M059J (cell line): ENCODE results near the gene FAM174C. TPM values are rescaled to one million over a fixed set of nuclear protein-coding genes. Genes with fewer than 3 reads are reported as not detected.

Experiments used
- DNase-seq: peaks from one replicate; pipeline ENCODE4 v3.0.0-alpha.2; 2012; ENCODE audit warnings: low read depth
- total RNA-seq: library from RNA; depleted of rRNA; stranded (reverse); fragments of >200 nt; shearing (Covaris generic); gene quantifications from 2 replicates; pipeline ENCODE4 v1.2.3, GENCODE V29; 2014; rRNA removed

Gene FAM174C
- total RNA-seq, result 108 and 128 TPM in 2 replicates

- DNase-seq, result peak; percentile 96
These were observed at the start of gene FAM174C for GRCh38 chr19:1275260-1275975. FAM174C (plus strand) TSS chr19:1275530; CDS start chr19:1275550, 20 bp downstream.

DNA sequence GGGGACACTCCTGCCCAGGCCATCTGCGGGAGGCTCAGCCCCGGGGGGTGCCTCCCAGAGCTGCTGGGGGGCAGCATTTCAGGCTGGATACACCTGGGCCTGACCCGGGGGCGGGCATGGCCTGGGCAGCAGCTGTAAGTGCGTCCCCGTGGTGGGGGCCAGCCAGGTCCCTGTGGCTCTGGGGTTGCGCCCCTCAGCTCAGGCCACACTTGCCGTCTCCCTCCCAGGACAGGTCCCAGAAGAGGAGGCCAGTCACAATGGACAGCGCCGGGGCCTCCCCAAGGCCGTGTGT, 49.2 kb upstream of the FAM174C start:
- DNase-seq, result no peak

DNA sequence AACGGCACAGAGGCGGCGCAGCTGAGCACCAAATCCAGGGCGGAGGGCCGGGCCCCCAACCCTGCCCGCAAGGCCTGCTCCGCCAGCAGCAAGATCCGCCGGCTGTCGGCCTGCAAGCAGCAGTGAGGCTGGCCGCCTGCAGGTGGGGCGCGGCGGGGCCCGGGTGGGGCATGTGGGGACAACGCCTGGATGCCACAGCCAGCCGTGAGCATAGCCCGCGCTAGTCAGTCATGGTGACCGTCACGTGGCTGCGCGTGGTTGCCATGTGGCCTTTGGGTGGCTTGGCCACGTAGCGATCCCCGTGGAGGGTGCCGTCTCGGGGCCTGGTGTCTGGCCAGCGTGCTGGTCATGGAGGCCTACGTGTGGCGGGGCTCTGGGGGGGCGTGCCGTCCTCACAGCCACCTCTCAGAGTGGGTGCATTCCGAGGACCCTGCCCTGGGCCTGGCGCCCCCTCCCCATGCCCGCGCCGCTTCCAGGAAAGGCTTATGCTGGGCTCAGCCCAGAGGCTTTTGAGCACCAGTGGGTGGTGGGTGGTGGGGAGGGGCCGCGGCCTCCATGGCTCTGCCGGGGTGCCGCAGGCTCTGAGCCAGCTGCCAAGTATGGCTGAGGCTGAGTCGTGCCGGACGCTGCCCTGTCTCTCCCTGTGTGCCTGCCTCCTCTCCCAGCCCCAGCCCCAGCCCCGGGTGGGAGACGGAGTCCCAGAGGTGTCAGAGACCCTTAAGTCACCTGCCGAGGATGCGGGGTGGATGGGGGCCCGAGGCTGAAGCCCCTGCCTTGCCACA, 48.6 kb upstream of the FAM174C start:
- DNase-seq, result no peak

- no peak for DNase-seq
These were observed 47.9 kb upstream of the FAM174C start for GRCh38 chr19:1227304-1228054.

- DNase-seq, result no peak
These were observed 47.0 kb upstream of the FAM174C start for GRCh38 chr19:1228161-1228957.

DNA sequence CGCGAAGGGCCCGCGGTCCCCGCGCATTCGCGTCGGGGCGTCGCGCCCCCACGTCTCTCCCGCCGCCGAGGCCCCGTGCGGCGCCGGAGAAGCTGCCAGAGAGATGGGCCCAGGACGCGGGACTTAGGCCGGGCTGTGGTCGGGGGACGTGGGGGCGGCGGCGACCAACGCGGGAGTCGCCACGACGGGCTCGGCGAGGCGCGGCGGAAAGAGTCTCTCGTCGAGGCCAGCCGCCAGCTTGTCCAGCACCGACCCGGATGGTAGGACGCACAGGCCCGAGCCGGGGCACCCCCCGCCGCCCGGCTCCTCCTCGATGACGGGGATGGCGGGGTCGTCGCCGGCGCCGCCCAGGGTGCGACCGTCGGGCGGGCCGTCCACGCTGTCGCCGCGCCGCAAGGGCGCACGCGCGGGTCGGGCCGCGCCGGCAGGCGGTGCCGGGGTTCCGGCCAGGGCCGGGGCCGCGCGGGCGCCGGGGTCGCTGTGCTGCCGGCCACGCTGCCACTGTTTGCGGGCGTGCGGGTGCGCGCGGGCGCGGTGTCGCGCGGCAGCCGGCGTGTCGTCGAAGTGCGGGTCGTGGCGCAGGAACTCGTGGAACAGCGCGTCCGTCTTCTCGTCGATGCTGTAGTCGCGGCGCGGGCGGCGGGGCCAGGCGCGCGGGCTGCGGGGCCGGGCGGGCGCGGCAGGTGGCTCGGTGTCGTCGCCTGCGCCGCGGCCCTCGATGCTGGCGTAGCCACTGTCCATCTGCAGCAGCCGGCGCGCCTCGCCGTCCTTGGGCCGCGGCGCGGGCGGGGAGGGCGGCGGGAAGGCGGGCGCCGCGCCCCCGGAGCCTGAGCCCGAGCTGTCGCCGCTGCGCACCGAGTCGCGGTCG, 46.0 kb upstream of the FAM174C start:
- no peak for DNase-seq

- DNase-seq, result no peak
These were observed 45.2 kb upstream of the FAM174C start for GRCh38 chr19:1229924-1230782.

DNA sequence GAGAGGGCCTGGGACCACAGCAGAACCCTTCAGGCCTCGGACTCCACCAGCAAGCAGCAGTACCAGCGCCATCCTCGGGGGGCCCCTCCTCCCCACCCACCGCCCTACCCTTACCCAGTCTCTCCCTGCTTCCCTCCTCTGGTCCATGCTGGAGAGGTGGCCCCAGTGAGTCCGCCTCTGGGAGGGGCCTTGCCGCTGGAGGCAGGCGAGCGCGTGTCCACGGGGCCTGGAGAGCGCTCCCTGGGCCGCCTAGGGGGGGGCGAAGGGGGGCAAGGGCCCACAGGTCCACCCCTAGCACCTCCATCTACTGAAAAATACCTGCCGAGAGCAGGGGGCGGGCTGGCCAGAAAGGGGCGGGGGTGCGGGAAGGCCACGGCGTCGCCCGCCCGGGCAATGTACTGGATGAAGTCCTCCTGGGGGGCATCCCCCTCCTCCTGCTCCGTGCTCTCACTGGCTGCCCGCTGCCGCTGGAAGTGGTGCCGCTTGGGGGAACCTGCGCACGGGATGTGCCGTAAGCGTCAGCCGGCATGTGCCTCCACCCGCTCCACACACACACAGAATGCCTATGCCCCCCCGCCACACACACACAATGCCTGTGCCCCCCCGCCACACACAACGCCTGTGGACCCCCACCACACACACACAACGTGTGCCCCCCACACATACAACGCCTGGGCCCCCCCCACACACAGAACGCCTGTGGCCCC, 44.4 kb upstream of the FAM174C start:
- DNase-seq, result no peak

- peak; percentile 50 for DNase-seq
These were observed 43.3 kb upstream of the FAM174C start for GRCh38 chr19:1231729-1232637.

DNA sequence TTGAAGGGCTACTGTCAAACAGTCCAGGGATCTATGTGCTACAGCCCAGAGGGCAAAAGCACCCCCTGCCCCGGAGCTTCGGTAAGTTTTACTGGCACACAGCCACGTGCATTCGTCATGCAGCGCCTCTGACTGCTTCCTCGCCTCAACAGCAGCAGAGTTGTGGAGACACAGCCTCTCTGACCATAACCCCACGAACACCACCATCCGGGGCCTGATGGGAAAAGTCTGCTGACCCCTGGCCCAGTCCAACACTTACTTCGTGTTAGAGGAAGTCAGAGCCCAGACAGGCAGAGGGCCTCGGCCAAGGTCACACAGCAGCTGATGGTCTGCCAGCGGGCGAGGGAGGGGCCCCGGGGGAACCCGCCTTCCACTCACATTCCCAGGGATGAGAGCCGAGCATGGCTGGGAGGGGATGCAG, 42.7 kb upstream of the FAM174C start:
- DNase-seq, result peak; percentile 65

- no peak for DNase-seq
These were observed 42.1 kb upstream of the FAM174C start for GRCh38 chr19:1233115-1233667.

DNA sequence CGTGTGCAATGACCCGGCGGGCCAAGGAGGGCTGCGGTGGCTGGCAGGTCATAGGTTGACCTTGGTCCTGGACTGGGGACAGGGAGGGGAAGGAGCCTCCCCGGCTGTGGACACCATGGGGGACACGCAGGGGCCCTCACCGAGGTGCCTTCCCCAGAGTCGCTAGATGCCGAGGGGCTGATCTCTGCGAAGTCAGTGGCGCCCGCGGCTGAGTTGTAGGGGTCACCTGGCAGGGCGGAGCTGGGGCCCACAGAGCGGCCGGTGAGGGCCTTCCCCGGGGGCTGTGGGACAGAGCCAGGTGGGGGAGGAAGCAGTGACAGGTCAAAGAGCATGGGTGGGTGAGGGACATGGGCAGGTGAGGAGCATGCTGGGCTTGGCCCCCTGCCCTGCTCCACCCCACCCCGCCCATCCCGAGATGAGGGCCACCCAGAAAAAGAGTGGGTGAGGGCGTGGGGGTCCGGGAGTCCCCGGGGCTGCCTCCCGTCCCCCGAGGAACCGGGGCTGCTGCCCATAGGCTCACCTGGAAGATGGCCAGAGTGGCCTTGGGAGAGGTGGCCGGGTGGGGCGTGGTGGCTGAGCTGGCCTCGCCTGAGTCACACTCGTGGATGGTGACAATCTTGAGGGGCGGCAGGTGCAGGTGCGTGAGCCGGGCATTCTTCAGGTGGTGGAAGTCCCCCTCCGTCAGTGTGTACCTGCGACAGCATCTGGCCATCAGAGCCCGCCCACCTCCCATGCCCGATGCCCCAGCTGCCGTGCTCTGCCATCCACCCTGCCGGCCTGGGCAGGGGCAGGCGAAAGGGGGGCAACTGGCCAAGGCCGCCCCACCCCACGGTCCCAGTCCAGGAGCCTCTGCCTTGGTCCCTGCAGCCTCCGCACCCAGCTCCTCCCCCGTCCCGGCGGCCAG, 41.0 kb upstream of the FAM174C start:
- DNase-seq, result no peak

DNA sequence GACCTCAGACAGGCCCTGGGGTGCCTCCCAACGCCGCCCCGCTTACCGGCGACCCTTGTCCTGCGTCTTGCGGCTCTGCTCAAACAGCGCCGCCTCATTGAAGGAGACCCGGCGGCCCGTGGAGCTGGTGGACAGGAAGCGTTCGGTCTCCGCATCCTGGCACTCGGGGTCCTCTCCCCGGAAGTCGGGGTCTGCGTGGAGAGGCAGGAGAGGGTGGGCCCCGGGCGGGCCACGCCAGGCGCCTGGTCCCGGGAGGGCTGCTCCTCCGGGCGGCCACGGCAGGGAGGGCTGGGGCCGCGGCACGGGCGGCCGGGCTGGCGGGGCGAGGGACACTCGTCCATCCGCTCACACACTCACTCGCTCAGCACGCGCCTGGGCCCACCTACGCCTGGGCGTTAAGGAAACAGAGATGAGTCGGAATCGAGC, 40.4 kb upstream of the FAM174C start:
- DNase-seq, result no peak

DNA sequence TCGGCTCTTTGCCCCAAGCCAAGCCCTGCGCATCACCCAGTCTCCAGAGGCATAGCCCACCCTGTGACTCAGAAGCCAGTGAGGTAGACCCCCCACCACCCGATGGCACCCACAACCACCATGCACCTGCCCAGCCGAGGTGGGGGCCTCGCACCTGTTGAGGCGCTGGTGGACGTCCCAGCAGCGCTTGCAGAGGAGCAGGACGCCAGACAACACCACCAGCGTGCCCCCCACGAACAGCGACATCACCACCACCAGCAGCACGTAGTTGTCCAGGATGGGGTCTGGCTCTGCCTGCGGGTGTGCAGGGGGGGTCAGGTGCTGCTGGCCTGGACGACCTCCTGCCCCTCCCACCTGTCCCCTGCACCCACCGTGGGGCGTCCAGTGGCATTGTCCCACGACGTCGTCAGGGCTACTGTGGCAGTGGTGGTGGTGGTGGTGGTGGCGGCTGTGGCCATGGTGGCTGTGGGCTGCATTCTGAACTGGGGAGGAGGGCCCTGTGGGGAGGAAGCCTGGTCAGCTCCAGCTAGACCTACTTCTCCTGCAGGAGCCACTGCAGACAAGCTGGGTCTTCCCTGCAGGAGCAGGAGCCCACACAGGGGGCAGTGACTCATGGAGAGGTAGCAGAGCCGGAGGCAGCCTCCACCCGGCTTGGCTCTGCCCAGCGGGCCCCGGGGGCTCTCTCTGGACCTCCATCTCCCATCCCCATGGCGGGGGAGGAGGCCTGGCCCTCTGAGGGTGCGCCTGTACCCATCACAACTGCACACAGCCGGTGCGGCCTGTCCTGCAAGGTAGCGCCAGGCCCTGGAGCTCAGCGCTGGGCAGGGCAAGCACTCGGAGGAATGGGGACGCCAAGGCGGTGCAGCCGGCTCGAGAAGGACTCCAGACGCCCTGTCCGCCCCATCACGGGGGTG, 39.4 kb upstream of the FAM174C start:
- peak; percentile 73 for DNase-seq

DNA sequence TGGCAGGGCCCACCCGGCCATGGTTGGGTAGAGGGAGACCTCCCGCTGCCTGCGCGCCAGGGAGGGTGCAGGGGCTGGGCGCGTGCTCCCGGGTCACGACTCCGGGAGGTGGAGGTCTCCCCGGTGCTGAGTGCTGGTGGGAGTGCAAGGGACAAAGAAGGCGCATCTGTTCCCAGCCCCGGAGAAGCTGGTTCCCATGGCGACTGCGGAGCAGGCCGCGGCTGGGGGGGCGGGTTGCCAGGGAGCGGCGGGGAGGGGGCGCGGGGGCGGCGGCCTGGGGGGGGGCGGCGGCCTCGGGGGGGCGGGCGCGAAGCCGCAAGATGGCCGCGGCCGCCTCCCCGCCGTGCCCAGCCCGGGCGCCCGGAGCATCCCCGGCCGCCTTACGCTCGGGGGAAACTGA, 38.8 kb upstream of the FAM174C start:
- DNase-seq, result no peak
